GM18502 (cell line): Measurements from ENCODE around the gene METTL23.
"Not testable (repeated sequence)": the region's sequence is repeated elsewhere in the genome, so short reads cannot be mapped to it uniquely, and the experiment has no call there.

Experiments
- ATAC-seq: cut with Tn5 transposase; IDR thresholded peaks from one replicate; pipeline ENCODE4 v1.9.1; 2021; ENCODE audit warnings: mild to moderate bottlenecking; ENCODE audit not compliant: unreplicated experiment, poor library complexity

METTL23 gene

GRCh38 chr17:76732734-76733617, 6.3 kb downstream of the METTL23 start:
- no peak for ATAC-seq

- no peak for ATAC-seq
These were observed 6.9 kb downstream of the METTL23 start for GRCh38 chr17:76733618-76733957.

- no peak for ATAC-seq
These were observed 7.6 kb downstream of the METTL23 start for GRCh38 chr17:76734080-76734840.

GRCh38 chr17:76735006-76735405, 8.4 kb downstream of the METTL23 start:
- no peak for ATAC-seq

GRCh38 chr17:76735586-76736348, 9.1 kb downstream of the METTL23 start:
- ATAC-seq: no peak

- peak; percentile 14 for ATAC-seq
These were observed 9.9 kb downstream of the METTL23 start for GRCh38 chr17:76736349-76737081.

GRCh38 chr17:76737082-76737675, 10.5 kb downstream of the METTL23 start, which contains the start of gene SRSF2:
SRSF2 (minus strand) TSS chr17:76737331; CDS start chr17:76737160, 171 bp downstream.
- ATAC-seq: peak; percentile 60

- peak; percentile 59 for ATAC-seq
These were observed 11.2 kb downstream of the METTL23 start, which contains the start of gene MFSD11 for GRCh38 chr17:76737676-76738467. MFSD11 (plus strand) TSS chr17:76738119; CDS start chr17:76738353, 234 bp downstream.

GRCh38 chr17:76738468-76738850, 11.8 kb downstream of the METTL23 start:
- ATAC-seq: no peak

GRCh38 chr17:76739568-76740115, 13.0 kb downstream of the METTL23 start:
- ATAC-seq: not testable (repeated sequence)

- ATAC-seq: no peak
These were observed 13.9 kb downstream of the METTL23 start for GRCh38 chr17:76740329-76741118.

GRCh38 chr17:76742958-76743357, 16.3 kb downstream of the METTL23 start:
- no peak for ATAC-seq

GRCh38 chr17:76744747-76745146, 18.1 kb downstream of the METTL23 start:
- ATAC-seq: no peak

- not testable (repeated sequence) for ATAC-seq
These were observed 19.1 kb downstream of the METTL23 start for GRCh38 chr17:76745785-76746184.

GRCh38 chr17:76747716-76748363, 21.2 kb downstream of the METTL23 start:
- ATAC-seq: no peak

GRCh38 chr17:76748657-76749056, 22.0 kb downstream of the METTL23 start:
- no peak for ATAC-seq

- no peak for ATAC-seq
These were observed 24.9 kb downstream of the METTL23 start for GRCh38 chr17:76751416-76751993.
